Gastrocnemius medialis (tissue), 4 donors: ENCODE measurements around the gene ARHGDIA.

Experiments used
- POLR2A ChIP-seq, 2 donors: fragments of 450-650 bp; IDR thresholded peaks; one replicate each; pipeline ENCODE4 v1.6.1; 2017; ENCODE audit warnings: antibody characterized with exemption in 2 of 2, mild to moderate bottlenecking in 2 of 2, moderate library complexity in 2 of 2
- TF ChIP-seq, protein P1 (sequence below), 5 experiments: fragments of 450-650 bp in 3 of 5; fragments of 200-600 bp in 2 of 5; sonication (generic) in 2 of 5; IDR thresholded peaks in 4 of 5; conservative IDR thresholded peaks in 1 of 5; 1 replicate in 4 of 5; 2 replicates in 1 of 5; pipeline ENCODE4 v1.5.1; 2016 to 2019; ENCODE audit warnings: antibody characterized with exemption in 5 of 5, mild to moderate bottlenecking in 3 of 5, moderate library complexity in 3 of 5

DNA sequence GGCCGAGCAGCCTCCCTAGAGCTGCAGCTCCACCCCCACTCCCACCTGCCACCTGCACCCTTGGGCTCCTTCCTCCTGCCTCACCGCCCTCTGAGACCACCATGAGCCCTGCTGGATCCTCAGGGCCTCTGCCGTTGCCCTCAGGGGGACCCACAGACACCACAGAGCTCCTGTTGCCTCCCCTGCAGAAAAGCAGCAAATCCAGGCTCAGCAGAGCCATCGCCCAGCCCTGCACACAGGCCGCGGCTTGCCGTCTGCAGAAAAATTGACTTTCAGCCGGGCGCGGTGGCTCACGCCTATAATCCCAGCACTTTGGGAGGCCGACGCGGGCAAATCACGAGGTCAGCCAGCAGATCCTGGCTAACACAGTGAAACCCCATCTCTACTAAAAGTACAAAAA, 29.3 kb downstream of the ARHGDIA start:
- TF ChIP-seq, protein P1, sequence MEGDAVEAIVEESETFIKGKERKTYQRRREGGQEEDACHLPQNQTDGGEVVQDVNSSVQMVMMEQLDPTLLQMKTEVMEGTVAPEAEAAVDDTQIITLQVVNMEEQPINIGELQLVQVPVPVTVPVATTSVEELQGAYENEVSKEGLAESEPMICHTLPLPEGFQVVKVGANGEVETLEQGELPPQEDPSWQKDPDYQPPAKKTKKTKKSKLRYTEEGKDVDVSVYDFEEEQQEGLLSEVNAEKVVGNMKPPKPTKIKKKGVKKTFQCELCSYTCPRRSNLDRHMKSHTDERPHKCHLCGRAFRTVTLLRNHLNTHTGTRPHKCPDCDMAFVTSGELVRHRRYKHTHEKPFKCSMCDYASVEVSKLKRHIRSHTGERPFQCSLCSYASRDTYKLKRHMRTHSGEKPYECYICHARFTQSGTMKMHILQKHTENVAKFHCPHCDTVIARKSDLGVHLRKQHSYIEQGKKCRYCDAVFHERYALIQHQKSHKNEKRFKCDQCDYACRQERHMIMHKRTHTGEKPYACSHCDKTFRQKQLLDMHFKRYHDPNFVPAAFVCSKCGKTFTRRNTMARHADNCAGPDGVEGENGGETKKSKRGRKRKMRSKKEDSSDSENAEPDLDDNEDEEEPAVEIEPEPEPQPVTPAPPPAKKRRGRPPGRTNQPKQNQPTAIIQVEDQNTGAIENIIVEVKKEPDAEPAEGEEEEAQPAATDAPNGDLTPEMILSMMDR (IDR thresholded peaks at IDR 0.05 in 4 of 5, conservative IDR thresholded peaks at IDR 0.05 in 1 of 5): no peak
- no peak for TF ChIP-seq POLR2A (IDR thresholded peaks at IDR 0.05)
